ENCODE data around the gene SLC38A4.

- no peak for TF ChIP-seq CTCF (IDR thresholded peaks at IDR 0.05)
- no peak for TF ChIP-seq POLR2AphosphoS5 (IDR thresholded peaks at IDR 0.05)
- no peak for TF ChIP-seq POLR2A (IDR thresholded peaks at IDR 0.05)
Observed at GRCh38 chr12:46803517-46803916, 22.3 kb downstream of the SLC38A4 start.
